B cell (primary cell): ENCODE measurements around the gene MFAP5.

ENCODE experiments used
- CTCF ChIP-seq: fragments of 200-600 bp; IDR thresholded peaks from one replicate; pipeline ENCODE4 v1.8.0; 2022; ENCODE audit warnings: antibody characterized with exemption, mild to moderate bottlenecking
- EZH2 ChIP-seq: IDR thresholded peaks from 2 replicates; pipeline ENCODE4 v1.6.1; 2012; ENCODE audit warnings: borderline replicate concordance, low read depth, mild to moderate bottlenecking, moderate library complexity, low read length; ENCODE audit not compliant: insufficient read depth, poor library complexity, severe bottlenecking

- TF ChIP-seq CTCF (no peak), EZH2 (no peak)
Measured at GRCh38 chr12:8681129-8681884, 18.7 kb upstream of the MFAP5 start.
